ENCODE measurements around the gene SLC15A4.
"Not testable (repeated sequence)": the region's sequence is repeated elsewhere in the genome, so short reads cannot be mapped to it uniquely, and the experiment has no call there.

Gene SLC15A4

DNA sequence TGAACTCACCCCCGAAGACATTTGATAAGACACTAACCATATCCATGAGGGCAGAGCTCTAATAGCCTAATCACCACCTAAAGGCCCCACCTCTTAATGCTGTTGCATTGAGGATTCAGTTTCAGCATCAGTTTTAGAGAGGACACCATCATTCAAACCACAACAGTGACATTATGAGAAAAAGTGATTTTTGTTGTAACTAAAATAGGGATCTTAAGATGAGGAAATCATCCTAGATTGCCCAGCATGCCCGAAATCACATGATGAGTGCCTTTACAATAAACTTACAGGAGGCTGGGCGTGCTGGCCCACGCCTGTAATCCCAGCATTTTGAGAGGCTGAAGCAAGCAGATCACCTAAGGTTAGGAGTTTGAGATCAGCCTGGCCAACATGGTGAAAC is 19.8 kb upstream of the SLC15A4 start:
- TF ChIP-seq, protein P1, sequence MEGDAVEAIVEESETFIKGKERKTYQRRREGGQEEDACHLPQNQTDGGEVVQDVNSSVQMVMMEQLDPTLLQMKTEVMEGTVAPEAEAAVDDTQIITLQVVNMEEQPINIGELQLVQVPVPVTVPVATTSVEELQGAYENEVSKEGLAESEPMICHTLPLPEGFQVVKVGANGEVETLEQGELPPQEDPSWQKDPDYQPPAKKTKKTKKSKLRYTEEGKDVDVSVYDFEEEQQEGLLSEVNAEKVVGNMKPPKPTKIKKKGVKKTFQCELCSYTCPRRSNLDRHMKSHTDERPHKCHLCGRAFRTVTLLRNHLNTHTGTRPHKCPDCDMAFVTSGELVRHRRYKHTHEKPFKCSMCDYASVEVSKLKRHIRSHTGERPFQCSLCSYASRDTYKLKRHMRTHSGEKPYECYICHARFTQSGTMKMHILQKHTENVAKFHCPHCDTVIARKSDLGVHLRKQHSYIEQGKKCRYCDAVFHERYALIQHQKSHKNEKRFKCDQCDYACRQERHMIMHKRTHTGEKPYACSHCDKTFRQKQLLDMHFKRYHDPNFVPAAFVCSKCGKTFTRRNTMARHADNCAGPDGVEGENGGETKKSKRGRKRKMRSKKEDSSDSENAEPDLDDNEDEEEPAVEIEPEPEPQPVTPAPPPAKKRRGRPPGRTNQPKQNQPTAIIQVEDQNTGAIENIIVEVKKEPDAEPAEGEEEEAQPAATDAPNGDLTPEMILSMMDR (IDR thresholded peaks at IDR 0.05; ENCODE audit: control insufficient read depth, extremely low read depth, insufficient read depth): no peak
- no peak for DNase-seq (ENCODE audit: low read depth)
- no peak overlapping the region for H3K4me3 ChIP-seq (ENCODE audit: low read depth, low read length)

DNA sequence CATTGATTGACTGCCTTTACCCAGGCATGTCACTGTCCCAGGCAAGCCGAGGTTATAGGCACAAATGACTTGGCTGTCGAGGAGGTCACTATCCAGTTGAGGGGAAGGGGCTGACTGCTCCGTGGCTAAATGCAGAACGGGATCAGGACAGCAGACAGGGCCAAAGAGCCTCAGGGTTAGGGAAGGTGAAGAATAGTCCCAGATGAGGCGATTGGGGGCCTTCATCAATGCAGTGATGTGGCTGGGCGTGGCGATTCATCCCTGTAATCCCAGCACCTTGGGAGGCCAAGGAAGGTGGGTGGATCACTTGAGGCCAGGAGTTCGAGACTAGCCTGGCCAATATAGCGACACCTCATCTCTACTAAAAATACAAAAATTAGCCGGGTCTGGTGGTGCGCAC is 18.8 kb upstream of the SLC15A4 start:
- DNase-seq (ENCODE audit: low read depth): no peak
- no peak overlapping the region for H3K4me3 ChIP-seq (ENCODE audit: low read depth, low read length)
- TF ChIP-seq, protein P1 (IDR thresholded peaks at IDR 0.05; ENCODE audit: control insufficient read depth, extremely low read depth, insufficient read depth): no peak

DNA sequence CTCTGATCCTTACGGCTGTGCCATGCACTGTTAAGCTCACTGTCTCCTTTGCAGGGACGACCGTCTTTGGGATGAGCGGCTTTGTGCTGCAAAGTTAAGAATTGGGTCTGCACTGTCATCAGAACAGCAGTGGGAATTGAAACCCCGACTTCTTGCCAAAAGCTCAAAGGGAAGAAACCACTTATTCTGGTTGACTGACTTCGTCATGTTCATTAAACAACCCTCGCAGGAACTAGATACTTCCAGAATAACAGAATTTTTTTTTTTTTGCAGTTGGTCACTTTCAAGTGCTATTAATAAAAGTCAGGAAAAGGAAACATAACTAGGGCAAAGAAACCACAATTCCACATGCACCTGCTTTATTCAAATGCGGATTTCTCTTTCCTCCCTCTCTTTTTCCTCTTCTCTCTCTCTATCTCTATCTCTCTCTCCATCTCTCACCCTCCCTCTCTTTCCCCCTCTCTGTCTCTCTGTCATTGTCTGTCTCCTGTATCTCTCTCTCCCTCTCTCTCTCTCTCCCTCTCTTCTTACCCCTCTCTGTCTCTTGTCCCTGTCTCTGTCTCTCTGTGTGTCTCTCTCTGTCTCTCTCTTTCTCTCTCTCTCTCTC is 17.2 kb upstream of the SLC15A4 start:
- no peak for DNase-seq (ENCODE audit: low read depth)
- no peak overlapping the region for H3K4me3 ChIP-seq (ENCODE audit: low read depth, low read length)
- TF ChIP-seq, protein P1 (IDR thresholded peaks at IDR 0.05; ENCODE audit: control insufficient read depth, extremely low read depth, insufficient read depth): no peak

DNA sequence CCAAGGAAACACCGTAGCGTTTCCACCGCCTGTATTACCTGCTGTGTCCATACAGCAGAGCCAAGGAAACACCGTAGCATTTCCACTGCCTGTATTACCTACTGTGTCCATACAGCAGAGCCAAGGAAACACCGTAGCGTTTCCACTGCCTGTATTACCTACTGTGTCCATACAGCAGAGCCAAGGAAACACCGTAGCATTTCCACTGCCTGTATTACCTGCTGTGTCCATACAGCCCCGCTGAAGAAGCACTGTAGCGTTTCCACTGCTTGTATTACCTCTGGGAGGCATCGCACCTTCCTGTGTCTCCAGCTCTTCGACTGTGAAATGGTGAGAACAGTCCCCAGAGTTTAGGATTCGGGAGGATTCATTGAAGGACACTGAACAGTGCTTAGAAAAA is 16.1 kb upstream of the SLC15A4 start:
- DNase-seq (ENCODE audit: low read depth): not testable (repeated sequence)

DNA sequence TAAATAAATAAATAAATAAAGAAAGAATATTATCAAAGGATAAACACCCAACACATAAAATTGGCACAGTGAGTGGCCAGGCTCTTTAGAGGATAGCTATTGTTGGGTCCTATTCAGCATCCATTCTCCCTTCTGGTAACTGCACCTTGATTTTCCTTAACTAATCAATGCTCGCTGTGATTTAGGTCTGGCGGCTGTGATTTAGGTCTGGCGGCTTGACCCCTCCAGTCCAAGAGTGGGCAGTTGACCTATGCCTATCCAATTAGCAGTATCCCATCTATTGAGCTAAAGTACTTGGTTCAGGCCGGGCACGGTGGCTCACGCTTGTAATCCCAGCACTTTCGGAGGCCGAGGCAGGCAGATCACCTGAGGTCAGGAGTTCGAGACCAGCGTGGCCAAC is 9.7 kb upstream of the SLC15A4 start:
- no peak overlapping the region for H3K4me3 ChIP-seq (ENCODE audit: low read depth, low read length)
- TF ChIP-seq, protein P1 (IDR thresholded peaks at IDR 0.05; ENCODE audit: control insufficient read depth, extremely low read depth, insufficient read depth): no peak
- DNase-seq (ENCODE audit: low read depth): no peak

More for the DNA sequence above, 16.1 kb upstream of the SLC15A4 start:
- H3K4me3 ChIP-seq (ENCODE audit: low read depth, low read length): not testable (repeated sequence)

DNA sequence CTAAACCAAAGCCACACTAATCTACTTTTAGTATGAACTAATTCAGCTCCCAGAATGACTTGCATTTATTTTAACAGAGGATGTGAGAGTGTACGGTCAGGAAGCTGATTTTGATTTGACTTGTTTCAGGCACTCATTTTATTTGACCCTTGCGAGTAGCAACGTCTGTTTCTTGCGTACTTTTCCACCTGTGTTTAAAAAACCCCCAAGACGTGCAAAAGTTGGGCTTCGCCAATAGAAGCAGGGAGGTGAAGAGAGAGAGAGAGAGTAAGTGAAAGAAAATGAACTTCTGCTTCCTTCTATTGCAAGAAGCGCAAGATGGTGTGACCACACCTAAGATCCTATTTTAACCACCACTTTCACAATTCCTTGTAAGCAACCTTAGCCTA is 6.7 kb upstream of the SLC15A4 start:
- no peak overlapping the region for H3K4me3 ChIP-seq (ENCODE audit: low read depth, low read length)
- TF ChIP-seq, protein P1 (IDR thresholded peaks at IDR 0.05; ENCODE audit: control insufficient read depth, extremely low read depth, insufficient read depth): no peak
- no peak for DNase-seq (ENCODE audit: low read depth)

DNA sequence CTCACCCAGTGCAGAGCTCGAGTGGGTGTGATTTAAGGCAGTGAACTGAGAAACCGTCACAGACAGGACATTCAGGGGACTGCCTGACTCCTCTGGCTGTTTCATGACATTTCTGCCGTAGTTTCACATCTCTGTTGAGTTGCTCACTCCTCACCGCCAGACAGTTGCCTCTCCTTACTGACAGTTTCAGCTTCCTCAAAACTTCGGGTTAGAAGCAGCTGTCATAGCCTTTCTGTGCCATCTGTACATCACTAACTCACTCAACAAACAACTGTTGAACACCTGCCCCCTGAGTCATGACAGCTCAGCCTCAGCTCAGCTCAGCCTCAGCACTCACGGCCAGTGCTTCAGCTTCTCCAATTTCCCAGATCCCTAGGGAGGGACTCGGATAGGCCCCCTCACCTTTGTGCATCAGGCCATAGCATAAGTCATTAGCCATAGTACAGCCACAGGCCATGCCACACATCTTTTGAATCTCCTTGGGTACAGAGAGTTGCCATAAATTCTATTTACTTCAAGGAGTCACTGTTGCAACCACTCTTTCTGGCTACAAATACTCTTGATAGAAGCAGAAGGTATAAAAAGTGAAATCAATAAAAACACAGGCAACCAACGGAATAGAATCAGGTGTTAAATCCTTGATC is 6.2 kb upstream of the SLC15A4 start:
- H3K4me3 ChIP-seq (ENCODE audit: low read depth, low read length): no peak overlapping the region
- DNase-seq (ENCODE audit: low read depth): no peak
- TF ChIP-seq, protein P1 (IDR thresholded peaks at IDR 0.05; ENCODE audit: control insufficient read depth, extremely low read depth, insufficient read depth): no peak

Data from LNCaP clone FGC (cell line).